ENCODE measurements around the gene PCDH9. TPM values are rescaled to one million over a fixed set of nuclear protein-coding genes. Genes with fewer than 3 reads are reported as not detected.

The PCDH9 gene
- polyA plus RNA-seq, 3 donors: 0.03 TPM; not detected in 1

DNA sequence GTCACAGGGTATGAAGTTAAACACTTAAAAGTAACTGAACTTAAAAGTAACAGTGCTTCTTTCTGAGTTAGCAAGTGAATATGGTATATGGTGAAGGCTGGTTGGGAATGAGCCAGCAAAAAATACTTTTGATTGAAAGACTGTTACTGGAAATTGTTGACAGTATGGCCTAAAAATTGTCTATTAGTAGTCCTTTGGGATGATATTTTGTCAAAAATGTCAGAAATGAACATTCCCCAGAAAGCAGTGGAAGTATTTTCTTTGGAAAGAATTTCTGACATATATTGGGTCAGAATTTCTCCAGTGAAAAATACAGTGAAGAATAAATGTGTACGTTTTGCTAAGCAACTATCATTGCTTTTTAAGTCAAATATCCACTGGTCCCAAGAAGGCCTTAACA is 860.5 kb downstream of the PCDH9 start:
- Mint-ChIP-seq H3K9me3 (peaks cover 0 to 4% (median 0%) of the 10 kb centered on the region in 7 donors), H3K27me3 (ENCODE audit: low read depth in 3 of 3) (no peaks in the 10 kb centered on the region), H3K4me1 (no peaks in the 10 kb centered on the region), H3K36me3 (no peaks in the 10 kb centered on the region), H3K27ac (no peak overlapping the region), H3K4me3 (no peak overlapping the region)
- H3K36me3 ChIP-seq (replicated peaks in 1 of 2; ENCODE audit: control insufficient read depth in 1 of 2, insufficient read depth in 2 of 2, low read length in 2 of 2): no peaks in the 10 kb centered on the region
- no peaks in the 10 kb centered on the region for H3K79me2 ChIP-seq (ENCODE audit: insufficient read depth, low read length)
- WGBS (ENCODE audit: insufficient coverage): 100% methylated on average over 1 of the region's 1 CpG
- no peak overlapping the region for H3K27ac ChIP-seq (ENCODE audit: low read depth in 1 of 2, low read length in 2 of 2)
- H2AFZ ChIP-seq (ENCODE audit: insufficient read depth, low read depth, low read length, poor library complexity, severe bottlenecking): no peak overlapping the region
- H3K4me3 ChIP-seq (replicated peaks in 1 of 3; ENCODE audit: low read depth in 2 of 3, low read length in 3 of 3): no peak overlapping the region
- DNase-seq: no peak
- no peaks in the 10 kb centered on the region for H3K4me1 ChIP-seq (ENCODE audit: control insufficient read depth in 1 of 2, insufficient read depth in 2 of 2, low read length in 2 of 2)
- intact Hi-C loops (cut with micrococcal nuclease): no loop called here
- no peak overlapping the region for H3K4me2 ChIP-seq (replicated peaks; ENCODE audit: extremely low read depth, low read length, poor library complexity, severe bottlenecking)
- TF ChIP-seq, protein P1, sequence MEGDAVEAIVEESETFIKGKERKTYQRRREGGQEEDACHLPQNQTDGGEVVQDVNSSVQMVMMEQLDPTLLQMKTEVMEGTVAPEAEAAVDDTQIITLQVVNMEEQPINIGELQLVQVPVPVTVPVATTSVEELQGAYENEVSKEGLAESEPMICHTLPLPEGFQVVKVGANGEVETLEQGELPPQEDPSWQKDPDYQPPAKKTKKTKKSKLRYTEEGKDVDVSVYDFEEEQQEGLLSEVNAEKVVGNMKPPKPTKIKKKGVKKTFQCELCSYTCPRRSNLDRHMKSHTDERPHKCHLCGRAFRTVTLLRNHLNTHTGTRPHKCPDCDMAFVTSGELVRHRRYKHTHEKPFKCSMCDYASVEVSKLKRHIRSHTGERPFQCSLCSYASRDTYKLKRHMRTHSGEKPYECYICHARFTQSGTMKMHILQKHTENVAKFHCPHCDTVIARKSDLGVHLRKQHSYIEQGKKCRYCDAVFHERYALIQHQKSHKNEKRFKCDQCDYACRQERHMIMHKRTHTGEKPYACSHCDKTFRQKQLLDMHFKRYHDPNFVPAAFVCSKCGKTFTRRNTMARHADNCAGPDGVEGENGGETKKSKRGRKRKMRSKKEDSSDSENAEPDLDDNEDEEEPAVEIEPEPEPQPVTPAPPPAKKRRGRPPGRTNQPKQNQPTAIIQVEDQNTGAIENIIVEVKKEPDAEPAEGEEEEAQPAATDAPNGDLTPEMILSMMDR (IDR thresholded peaks at IDR 0.05): no peak
- H3K27me3 ChIP-seq (ENCODE audit: control insufficient read depth in 2 of 2, insufficient read depth in 2 of 2, low read length in 2 of 2): no peaks in the 10 kb centered on the region
- H3K9ac ChIP-seq (ENCODE audit: insufficient read depth, low read length, poor library complexity, severe bottlenecking): no peak overlapping the region
- no peaks in the 10 kb centered on the region for H4K20me1 ChIP-seq (ENCODE audit: insufficient read depth, low read length)
- H3K9me3 ChIP-seq (replicated peaks in 1 of 2; ENCODE audit: control insufficient read depth in 1 of 2, insufficient read depth in 1 of 2, low read length in 2 of 2): no peaks in the 10 kb centered on the region

DNA sequence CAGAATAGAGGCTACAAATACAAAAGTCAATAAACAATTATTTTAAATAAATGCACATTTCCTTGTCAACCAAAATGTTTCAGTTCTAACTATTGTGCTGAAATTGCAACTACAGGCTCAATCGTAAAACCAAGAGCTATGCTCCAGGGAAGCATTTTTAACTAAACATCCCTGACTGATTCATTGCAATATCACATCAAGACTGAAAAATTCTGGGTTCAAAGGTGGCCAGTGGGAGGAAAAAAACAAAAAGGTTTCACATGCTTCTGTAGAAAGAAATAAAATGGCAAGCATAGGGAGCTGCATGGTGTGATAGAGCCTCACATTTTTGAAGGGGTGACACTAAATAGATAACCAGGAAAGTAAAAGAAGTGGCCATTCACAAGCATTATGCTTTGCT is 862.8 kb downstream of the PCDH9 start:
- Histone ChIP-seq H3K79me2 (ENCODE audit: insufficient read depth, low read length) (no peaks in the 10 kb centered on the region), H3K9ac (ENCODE audit: insufficient read depth, low read length, poor library complexity, severe bottlenecking) (no peak overlapping the region), H3K27me3 (ENCODE audit: control insufficient read depth in 2 of 2, insufficient read depth in 2 of 2, low read length in 2 of 2) (no peaks in the 10 kb centered on the region), H3K27ac (ENCODE audit: low read depth in 1 of 2, low read length in 2 of 2) (no peak overlapping the region), H4K20me1 (ENCODE audit: insufficient read depth, low read length) (no peaks in the 10 kb centered on the region), H3K4me2 (replicated peaks; ENCODE audit: extremely low read depth, low read length, poor library complexity, severe bottlenecking) (no peak overlapping the region), H3K4me1 (ENCODE audit: control insufficient read depth in 1 of 2, insufficient read depth in 2 of 2, low read length in 2 of 2) (no peaks in the 10 kb centered on the region), H3K4me3 (replicated peaks in 1 of 3; ENCODE audit: low read depth in 2 of 3, low read length in 3 of 3) (no peak overlapping the region), H2AFZ (ENCODE audit: insufficient read depth, low read depth, low read length, poor library complexity, severe bottlenecking) (no peak overlapping the region), H3K9me3 (replicated peaks in 1 of 2; ENCODE audit: control insufficient read depth in 1 of 2, insufficient read depth in 1 of 2, low read length in 2 of 2) (no peaks in the 10 kb centered on the region), H3K36me3 (replicated peaks in 1 of 2; ENCODE audit: control insufficient read depth in 1 of 2, insufficient read depth in 2 of 2, low read length in 2 of 2) (no peaks in the 10 kb centered on the region)
- WGBS (ENCODE audit: insufficient coverage): 100% methylated on average over 1 of the region's 1 CpG
- no peak for DNase-seq
- intact Hi-C loops (cut with micrococcal nuclease): no loop called here
- Mint-ChIP-seq H3K27me3 (ENCODE audit: low read depth in 3 of 3) (no peaks in the 10 kb centered on the region), H3K9me3 (peaks cover 0 to 4% (median 2%) of the 10 kb centered on the region in 7 donors), H3K27ac (no peak overlapping the region), H3K4me3 (no peak overlapping the region), H3K4me1 (no peaks in the 10 kb centered on the region), H3K36me3 (no peaks in the 10 kb centered on the region)
- TF ChIP-seq, protein P1 (IDR thresholded peaks at IDR 0.05): no peak
